NCI-H510A (cell line): ENCODE data around the gene PLCB3.
"Not testable (repeated sequence)": the region's sequence is repeated elsewhere in the genome, so short reads cannot be mapped to it uniquely, and the experiment has no call there.

Experiments used
- DNase-seq: peaks from one replicate; lab custom pipeline; 2025; lab: John Stamatoyannopoulos, UW

Gene PLCB3

DNA sequence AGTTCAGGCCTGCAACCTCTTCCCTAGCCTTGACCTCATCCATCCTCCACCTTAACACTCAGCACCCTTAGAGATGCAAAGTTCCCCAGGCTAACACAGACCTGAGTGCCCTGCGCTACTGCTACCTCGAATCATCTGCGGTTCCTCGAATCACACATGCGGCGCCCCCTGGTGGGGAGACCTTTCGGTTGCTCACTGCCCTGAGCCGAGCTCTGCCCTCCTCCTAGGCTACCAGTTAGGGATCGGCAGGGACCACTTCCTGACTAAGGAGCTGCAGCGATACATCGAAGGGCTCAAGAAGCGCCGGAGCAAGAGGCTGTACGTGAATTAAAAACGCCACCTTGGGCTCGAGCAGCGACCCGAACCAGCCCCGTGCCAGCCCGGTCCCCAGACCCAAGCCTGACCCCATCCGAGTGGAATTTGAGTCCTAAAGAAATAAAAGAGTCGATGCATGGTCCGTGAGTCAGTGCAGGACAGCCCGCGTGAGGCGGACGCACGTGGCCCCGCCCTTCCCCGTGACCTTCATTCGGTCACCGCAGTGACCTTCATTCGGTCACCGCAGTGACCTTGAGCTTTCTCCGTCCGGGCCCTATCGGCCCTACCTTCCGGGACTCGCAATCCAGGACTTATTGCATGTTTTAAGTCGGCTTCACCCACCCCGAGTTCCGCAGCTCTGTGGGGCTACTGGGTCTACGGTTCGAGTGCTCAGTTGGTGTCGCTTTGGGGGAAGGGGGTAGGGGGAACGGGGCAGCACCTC, 53.2 kb downstream of the PLCB3 start:
- DNase-seq, result peak; percentile 86

DNA sequence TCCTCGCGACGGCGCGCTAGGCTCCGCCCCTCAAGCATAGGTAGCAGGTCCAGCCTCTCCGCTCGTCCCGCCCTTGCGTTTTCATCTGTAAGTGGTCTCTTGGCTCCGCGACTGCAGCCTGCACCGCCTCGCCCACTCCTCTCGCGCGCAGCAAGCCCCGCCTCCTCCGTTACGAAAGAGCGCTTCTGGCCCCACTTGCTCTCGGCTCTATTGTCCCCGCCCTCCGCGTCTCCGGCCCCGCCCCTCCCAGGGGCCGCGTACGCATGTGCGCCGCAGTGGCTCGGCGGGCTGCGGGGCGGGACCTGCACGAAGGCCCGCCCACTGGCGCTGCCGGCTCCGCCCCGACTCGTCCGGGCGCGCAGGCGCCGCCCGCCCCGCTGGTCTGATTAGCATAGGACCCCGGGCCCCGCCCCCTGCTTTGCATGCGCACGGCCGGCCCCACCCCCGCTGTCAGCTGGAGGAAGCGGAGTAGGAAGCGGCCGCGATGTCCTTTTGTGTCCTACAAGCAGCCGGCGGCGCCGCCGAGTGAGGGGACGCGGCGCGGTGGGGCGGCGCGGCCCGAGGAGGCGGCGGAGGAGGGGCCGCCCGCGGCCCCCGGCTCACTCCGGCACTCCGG, 53.9 kb downstream of the PLCB3 start, which contains the start of gene ESRRA:
ESRRA (plus strand) TSS at position 450 of the 616 bp plus-strand sequence. CDS start 1,656 bp downstream, outside the sequence.
- peak; percentile 97 for DNase-seq

DNA sequence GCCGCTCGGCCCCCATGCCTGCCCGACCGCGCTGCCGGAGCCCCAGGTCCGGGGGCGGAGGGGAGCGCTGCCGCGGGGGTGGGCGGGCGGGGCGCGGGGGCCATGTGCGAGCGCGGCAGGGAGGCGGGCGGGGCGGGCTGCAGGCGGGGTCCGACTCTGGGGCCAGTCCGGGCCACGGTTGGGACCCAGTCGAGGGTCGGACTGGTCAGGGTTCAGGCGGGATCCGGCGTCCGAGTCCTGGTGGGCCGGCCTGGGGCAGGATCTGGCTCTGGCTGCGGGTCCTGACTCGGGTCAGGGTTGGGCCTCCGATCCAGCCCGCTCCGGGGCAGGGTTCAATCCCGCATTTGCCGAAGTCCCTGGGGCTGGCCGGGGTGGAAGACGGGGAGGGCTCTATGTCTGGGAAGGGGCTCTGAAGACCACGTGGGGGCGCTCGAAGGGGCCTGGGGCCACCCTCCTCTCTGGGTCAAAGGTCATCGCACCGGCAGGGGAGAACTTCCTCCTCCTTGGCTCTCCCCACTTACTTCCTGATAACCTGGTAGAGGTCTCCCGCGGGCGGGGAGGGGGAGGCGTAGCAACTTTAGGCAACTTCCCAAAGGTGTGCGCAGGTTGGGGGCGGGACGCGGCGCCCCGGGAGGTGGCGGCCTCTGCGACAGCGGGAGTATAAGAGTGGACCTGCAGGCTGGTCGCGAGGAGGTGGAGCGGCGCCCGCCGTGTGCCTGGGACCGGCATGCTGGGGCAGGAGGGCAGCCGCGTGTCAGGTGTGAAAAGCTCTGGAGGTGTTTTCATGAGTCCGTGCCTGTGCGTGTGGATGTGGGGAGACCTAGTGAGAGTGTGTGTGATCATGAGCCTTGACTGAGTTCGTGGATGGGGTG, 54.6 kb downstream of the PLCB3 start:
- DNase-seq, result peak; percentile 35

DNA sequence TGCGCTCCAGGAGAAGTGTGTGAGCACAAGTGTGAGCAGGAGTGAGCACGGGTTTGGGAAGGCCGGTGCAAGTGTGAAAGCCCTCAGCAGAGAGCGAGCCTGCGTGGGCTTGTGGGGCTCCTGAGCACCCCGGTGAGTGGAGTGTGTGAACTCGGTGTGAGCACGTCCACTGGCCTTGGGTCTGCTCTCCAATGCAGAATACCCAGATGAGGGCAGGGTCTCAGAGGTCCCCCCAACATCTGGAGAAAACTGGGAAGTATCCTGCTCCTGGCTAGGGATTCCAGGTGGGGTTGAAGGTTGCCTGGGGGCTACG, 55.2 kb downstream of the PLCB3 start:
- DNase-seq, result no peak

DNA sequence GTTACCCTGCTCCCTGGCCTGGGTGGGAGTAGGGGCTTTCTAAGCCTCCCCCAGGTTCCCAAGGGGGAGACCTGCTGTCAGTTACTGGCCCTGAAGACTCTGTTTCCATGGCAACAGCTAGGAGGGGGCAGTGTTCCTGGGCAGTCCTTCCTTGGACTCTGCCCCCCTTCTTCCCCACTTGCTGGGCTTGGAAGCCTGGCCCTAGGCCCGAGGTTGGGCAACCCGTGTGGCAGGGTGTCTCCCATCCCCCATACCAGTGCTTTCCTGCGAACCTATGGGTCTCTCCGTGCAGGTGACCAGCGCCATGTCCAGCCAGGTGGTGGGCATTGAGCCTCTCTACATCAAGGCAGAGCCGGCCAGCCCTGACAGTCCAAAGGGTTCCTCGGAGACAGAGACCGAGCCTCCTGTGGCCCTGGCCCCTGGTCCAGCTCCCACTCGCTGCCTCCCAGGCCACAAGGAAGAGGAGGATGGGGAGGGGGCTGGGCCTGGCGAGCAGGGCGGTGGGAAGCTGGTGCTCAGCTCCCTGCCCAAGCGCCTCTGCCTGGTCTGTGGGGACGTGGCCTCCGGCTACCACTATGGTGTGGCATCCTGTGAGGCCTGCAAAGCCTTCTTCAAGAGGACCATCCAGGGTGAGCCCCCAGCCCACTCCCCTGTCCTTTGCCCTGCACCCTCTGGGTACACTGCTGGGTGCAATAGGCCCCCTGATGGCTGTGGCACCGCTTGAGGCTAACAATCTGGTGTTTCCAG, 55.7 kb downstream of the PLCB3 start:
- DNase-seq, result no peak

DNA sequence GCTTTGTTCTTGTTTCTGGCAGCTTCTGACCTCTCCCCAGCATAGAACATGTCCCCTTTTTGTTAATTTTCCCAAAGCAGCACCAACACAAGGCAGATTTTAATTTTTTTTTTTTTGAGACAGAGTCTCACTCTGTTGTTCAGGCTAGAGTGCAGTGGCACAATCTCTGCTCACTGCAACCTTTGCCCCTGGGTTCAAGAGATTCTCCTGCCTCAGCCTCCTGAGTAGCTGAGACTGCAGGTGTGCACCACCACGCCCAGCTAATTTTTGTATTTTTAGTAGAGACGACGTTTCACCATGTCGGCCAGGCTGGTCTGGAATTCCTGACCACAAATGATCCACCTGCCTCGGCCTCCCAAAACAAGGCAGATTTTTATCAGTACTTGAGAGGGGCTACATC, 56.5 kb downstream of the PLCB3 start:
- DNase-seq, result not testable (repeated sequence)

DNA sequence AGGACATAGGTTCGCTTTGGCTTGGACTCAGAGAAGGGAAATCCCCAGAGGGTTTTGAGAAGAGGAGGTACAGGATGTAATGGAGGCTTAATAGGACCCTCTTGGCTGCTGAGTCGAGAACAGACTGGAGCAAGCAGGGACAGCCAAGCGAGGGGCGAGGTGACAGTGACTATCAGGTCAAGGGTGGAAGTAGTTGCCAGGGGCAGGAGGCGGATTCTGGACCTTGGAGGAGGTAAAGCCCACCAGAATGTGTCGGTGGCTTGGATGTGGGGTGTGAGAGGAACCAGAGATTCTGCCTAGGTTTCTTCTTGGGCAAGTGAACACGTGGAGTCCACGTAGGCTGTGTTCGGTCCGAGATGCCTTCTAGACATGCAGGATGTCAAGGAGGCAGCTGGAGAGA, 61.6 kb downstream of the PLCB3 start:
- no peak for DNase-seq

DNA sequence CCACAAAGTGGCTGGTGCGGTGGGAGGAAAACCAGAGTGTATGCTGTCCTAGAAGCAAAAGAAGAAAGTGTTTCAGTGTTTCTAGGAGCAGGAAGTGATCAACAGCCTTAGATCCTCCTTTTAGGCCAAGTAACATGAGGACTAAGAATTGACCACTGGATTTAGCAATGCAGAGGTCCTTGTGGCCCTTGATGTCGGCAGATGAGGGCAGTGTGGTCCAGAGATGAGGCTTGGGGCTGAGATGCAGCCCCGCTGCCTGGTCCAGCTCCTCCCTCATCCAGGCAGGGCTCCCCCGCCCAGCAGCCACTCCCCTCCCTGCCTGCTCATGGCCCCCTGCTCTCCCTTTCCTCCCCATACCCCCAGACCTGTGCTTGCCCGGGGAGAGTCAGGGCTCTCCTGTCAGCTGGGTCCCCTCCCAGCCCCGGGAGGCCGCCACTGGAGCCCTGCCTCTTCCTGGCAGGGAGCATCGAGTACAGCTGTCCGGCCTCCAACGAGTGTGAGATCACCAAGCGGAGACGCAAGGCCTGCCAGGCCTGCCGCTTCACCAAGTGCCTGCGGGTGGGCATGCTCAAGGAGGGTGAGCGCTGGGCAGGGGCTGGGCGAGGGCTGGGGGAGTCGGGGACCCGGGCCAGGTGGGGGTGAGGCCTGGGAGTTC, 62.3 kb downstream of the PLCB3 start:
- no peak for DNase-seq

DNA sequence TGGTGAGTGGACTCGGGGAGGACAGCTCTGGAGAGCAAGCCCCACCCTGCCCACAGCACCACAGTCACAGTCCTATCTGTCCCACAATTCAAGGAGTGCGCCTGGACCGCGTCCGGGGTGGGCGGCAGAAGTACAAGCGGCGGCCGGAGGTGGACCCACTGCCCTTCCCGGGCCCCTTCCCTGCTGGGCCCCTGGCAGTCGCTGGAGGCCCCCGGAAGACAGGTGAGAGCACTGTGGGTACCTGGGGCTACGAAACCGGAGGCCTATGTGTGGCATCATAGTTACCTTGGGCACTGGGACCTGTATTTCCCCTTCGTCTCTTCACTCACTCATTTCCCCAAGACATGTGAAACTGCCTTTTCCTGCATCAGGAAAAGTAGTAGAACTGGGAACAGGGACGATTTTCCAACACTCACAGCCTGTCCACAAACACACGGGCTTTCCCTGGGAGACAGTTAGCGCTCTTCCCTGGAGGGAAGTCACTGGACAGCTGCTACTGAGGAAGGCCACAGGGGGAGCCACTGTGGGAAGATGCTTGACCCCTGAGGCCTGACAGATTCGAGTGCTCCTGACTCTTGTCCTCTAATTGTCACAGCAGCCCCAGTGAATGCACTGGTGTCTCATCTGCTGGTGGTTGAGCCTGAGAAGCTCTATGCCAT, 62.9 kb downstream of the PLCB3 start:
- no peak for DNase-seq

DNA sequence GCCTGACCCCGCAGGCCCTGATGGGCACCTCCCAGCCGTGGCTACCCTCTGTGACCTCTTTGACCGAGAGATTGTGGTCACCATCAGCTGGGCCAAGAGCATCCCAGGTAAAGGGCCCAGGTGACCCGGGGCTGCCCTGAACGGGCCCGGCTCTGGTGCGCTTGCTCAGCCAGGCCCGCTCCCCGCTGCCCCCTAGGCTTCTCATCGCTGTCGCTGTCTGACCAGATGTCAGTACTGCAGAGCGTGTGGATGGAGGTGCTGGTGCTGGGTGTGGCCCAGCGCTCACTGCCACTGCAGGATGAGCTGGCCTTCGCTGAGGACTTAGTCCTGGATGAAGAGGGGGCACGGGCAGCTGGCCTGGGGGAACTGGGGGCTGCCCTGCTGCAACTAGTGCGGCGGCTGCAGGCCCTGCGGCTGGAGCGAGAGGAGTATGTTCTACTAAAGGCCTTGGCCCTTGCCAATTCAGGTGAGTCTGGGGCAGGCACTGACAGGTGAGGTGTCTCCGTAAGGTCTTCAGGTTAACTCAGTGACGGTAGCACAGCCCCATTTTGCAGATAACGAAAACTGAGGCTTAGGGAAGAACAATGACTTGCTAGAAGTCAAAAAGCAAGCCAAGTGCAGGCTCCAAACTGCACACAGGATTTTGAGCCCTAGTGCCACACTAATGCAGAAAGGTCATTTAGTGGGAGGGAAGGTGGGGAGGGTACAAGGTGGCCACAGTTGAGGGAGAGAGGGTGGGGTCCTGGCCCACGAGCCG, 63.7 kb downstream of the PLCB3 start:
- DNase-seq, result no peak

DNA sequence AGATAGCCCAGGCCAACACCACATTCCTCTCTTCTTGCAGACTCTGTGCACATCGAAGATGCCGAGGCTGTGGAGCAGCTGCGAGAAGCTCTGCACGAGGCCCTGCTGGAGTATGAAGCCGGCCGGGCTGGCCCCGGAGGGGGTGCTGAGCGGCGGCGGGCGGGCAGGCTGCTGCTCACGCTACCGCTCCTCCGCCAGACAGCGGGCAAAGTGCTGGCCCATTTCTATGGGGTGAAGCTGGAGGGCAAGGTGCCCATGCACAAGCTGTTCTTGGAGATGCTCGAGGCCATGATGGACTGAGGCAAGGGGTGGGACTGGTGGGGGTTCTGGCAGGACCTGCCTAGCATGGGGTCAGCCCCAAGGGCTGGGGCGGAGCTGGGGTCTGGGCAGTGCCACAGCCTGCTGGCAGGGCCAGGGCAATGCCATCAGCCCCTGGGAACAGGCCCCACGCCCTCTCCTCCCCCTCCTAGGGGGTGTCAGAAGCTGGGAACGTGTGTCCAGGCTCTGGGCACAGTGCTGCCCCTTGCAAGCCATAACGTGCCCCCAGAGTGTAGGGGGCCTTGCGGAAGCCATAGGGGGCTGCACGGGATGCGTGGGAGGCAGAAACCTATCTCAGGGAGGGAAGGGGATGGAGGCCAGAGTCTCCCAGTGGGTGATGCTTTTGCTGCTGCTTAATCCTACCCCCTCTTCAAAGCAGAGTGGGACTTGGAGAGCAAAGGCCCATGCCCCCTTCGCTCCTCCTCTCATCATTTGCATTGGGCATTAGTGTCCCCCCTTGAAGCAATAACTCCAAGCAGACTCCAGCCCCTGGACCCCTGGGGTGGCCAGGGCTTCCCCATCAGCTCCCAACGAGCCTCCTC, 64.6 kb downstream of the PLCB3 start:
- not testable (repeated sequence) for DNase-seq

DNA sequence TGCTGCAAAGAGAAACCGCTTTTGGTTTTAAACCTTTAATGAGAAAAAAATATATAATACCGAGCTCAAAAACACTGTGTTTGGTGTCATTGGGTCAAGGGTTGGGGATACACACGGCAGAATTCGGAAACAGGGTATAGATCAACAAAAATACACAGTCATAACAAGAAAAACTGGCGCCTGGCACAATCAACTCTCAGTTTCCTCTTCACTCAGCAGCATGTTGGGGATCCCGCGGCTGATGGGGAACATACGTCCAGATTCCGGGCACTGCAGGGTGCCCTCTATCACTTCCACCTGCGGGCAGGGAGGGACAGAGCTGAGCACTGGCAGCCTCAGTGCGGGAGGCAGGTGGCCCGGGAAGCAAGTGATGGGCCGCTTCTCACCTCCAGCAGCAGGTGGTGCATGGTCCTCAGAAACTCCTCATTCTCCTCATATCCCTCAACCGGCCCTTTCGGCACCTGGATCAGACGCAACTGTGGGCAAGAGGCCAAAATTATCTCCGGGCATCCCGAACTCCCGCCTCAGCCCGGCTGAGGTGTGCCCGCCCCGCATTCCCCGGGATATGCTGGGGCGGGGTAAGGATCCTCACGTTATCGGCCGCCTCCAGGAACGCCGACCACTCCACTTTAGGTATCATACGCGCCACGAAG, 65.5 kb downstream of the PLCB3 start:
- peak; percentile 33 for DNase-seq

DNA sequence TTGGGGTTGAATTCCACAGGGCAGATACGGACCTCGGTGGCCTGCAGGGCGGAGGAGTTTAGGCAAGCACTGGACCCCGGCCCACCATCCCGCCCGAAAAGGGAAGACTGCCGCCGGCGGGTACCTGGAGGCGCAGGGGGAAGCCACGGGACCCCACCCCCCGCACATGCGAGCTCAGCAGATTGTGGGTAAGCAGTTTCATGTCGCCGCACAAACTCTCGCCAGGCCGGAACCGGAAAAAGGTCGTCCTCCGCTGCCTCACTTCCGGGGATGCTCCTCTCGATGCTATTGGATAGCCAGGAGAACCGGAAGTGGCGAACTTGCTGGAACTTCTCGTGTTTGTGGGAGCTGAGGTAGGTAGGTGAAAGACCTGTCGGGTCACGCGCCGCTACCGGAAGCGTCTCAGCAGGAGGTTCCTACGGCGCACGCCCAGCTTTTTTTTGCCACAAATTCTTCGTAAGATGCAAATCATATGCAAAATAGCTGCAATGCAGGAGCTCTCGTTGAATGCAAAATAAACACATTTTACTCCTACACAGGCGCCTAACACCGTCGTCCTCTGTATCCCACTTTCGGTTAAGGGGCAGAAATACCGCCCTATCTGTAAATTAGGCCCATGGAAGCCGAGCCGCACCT, 66.1 kb downstream of the PLCB3 start, which contains the start of gene TRMT112:
TRMT112 (minus strand) TSS at position 235 of the 636 bp plus-strand sequence; CDS start at position 202, 33 bp downstream.
- peak; percentile 97 for DNase-seq

DNA sequence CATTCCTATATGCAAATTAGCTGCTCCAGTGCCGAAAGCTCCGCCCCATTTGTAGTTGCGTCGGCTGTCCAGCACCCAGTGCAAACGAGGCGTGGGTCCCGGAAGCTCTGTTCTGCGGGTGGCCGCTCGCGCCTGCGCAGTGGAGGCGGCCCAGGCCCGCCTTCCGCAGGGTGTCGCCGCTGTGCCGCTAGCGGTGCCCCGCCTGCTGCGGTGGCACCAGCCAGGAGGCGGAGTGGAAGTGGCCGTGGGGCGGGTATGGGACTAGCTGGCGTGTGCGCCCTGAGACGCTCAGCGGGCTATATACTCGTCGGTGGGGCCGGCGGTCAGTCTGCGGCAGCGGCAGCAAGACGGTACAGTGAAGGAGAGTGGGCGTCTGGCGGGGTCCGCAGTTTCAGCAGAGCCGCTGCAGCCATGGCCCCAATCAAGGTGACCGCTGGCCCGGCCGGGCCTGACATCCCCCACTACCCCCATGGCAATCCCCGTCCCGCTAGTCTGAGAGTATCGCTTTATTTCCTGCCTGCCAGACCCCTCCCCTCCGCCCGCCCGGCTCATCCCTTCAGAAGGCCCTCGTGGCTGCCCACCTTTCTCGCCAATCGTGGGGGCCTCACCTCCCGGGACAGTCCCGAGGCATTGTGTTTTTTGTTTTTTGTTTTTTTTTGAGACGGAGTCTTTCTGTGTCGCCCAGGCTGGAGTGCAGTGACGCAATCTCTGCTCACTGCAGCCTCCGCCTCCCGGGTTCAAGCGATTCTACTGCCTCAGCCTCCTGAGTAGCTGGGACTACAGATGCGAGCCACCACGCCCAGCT, 66.8 kb downstream of the PLCB3 start, which contains the start of gene PRDX5:
PRDX5 (plus strand) TSS at position 161 of the 805 bp plus-strand sequence; CDS start at position 256, 95 bp downstream.
- DNase-seq, result peak; percentile 91
